Karpas-422 (cell line): Measurements from ENCODE around the gene CAPN8. TPM values are rescaled to one million over a fixed set of nuclear protein-coding genes. Genes with fewer than 3 reads are reported as not detected.

Experiments
- DNase-seq: peaks from one replicate; pipeline ENCODE4 v3.0.0-alpha.2; 2015
- H2AFZ ChIP-seq: fragments of 200-600 bp; sonication (generic); 2 replicates; pipeline ENCODE4 v1.6.1; 2014; ENCODE audit warnings: antibody characterized with exemption, low read length, mixed read lengths
- H3K27ac ChIP-seq: fragments of 200-600 bp; sonication (generic); 2 replicates; pipeline ENCODE4 v1.5.1; 2014; ENCODE audit warnings: mild to moderate bottlenecking, low read length, moderate library complexity
- H3K27me3 ChIP-seq: fragments of 200-600 bp; sonication (generic); 2 replicates; pipeline ENCODE4 v1.6.1; 2014; ENCODE audit warnings: low read length, mixed read lengths
- H3K36me3 ChIP-seq: fragments of 200-600 bp; sonication (generic); 2 replicates; pipeline ENCODE4 v1.6.1; 2014; ENCODE audit warnings: low read length, mixed read lengths; ENCODE audit not compliant: insufficient read depth
- H3K4me1 ChIP-seq: fragments of 200-600 bp; sonication (generic); 2 replicates; pipeline ENCODE4 v1.6.1; 2014; ENCODE audit warnings: mild to moderate bottlenecking, low read length, mixed read lengths
- H3K4me2 ChIP-seq: fragments of 200-600 bp; sonication (generic); 2 replicates; pipeline ENCODE4 v1.6.1; 2014; ENCODE audit warnings: low read length, low read depth, mild to moderate bottlenecking; ENCODE audit not compliant: poor library complexity, severe bottlenecking
- H3K4me3 ChIP-seq: fragments of 200-600 bp; sonication (generic); 2 replicates; pipeline ENCODE4 v1.5.1; 2014; ENCODE audit warnings: mild to moderate bottlenecking, antibody characterized with exemption, low read length, mixed read lengths
- H3K79me2 ChIP-seq: fragments of 200-600 bp; sonication (generic); 2 replicates; pipeline ENCODE4 v1.6.1; 2014; ENCODE audit warnings: mild to moderate bottlenecking, low read length, mixed read lengths
- H3K9ac ChIP-seq: fragments of 200-600 bp; sonication (generic); 2 replicates; pipeline ENCODE4 v1.6.0; 2014; ENCODE audit warnings: low read length
- H3K9me2 ChIP-seq: fragments of 200-600 bp; sonication (generic), shearing (Covaris generic); replicated peaks from 2 replicates; pipeline ENCODE4 v1.6.0; 2014; ENCODE audit warnings: mild to moderate bottlenecking, low read length, moderate library complexity; ENCODE audit not compliant: insufficient read depth
- H3K9me3 ChIP-seq: fragments of 300-700, 200-600 bp; sonication (generic); 2 replicates; pipeline ENCODE4 v1.6.1; 2014; ENCODE audit warnings: low read length, mixed read lengths
- H4K20me1 ChIP-seq: fragments of 200-600 bp; sonication (generic); 2 replicates; pipeline ENCODE4 v1.6.1; 2014; ENCODE audit warnings: mild to moderate bottlenecking, antibody characterized with exemption, low read length, low read depth; ENCODE audit not compliant: insufficient read depth
- total RNA-seq: library from RNA; depleted of rRNA; stranded (reverse); fragments of >200 nt; shearing (Covaris generic); gene quantifications from 2 replicates; pipeline ENCODE4 v1.2.3, GENCODE V29; 2014; ENCODE audit warnings: low replicate concordance

CAPN8 gene
- total RNA-seq, 1 experiment from 2014 or later = not detected

DNA sequence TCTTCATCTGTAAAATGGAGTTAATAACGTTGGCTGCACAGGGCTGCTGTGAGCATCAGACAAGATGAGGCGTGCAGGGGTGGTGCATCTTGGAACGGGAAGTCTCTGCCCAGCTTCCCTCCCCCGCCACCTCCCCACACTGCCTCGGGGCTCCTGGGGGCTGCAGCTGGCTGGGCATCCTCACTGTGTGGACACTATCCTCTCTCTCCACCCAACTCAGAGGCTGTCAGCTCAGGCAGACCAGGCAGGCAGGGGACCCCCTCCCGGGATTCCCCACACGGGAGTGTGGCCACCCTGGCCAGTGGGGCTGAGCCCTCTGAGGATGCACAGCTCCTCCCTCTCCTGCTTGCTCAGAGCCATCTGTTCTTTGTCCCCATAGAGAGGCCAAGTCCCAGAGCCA lies 149.6 kb downstream of the CAPN8 start:
- H3K27ac ChIP-seq = no peak overlapping the region
- peaks cover 5% of the 10 kb centered on the region; the same call in 1 of the 2 replicates for H3K27me3 ChIP-seq
- no peak overlapping the region for H3K4me3 ChIP-seq
- H3K9me3 ChIP-seq = no peaks in the 10 kb centered on the region; the same call in 1 of the 2 replicates
- no peak overlapping the region for H2AFZ ChIP-seq
- H3K36me3 ChIP-seq = no peaks in the 10 kb centered on the region
- no peak overlapping the region for H3K9ac ChIP-seq
- no peaks in the 10 kb centered on the region for H3K79me2 ChIP-seq
- DNase-seq = no peak
- H4K20me1 ChIP-seq = no peaks in the 10 kb centered on the region
- H3K4me1 ChIP-seq = 0 out of 2 replicates have a peak, but pooled peaks cover 3% of the 10 kb centered on the region
- H3K9me2 ChIP-seq = no peaks in the 10 kb centered on the region
- H3K4me2 ChIP-seq = no peak overlapping the region

DNA sequence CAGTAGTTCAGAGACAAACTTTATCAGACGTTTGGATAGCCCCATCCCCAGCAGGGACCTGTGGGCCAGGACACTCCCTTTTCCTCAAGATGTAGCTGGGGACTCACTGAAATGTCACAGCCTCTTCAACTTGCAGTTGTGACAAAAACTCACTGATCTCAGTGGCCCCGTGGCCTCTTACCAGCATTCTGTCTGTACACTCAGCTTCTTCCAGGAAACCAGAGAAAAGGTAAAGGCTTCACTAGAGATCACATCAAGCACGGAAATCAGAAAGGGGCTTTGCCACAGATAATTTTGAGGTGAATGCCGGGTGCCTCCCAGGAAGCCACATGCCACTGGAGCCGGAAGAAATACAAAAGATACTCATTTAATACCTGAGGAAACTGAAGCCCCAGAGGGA lies 150.1 kb downstream of the CAPN8 start:
- 0 out of 2 replicates have a peak, but pooled peaks cover 3% of the 10 kb centered on the region for H3K4me1 ChIP-seq
- no peaks in the 10 kb centered on the region for H3K36me3 ChIP-seq
- H3K4me2 ChIP-seq = no peak overlapping the region
- no peaks in the 10 kb centered on the region; the same call in 1 of the 2 replicates for H3K9me3 ChIP-seq
- peaks cover 5% of the 10 kb centered on the region; the same call in 1 of the 2 replicates for H3K27me3 ChIP-seq
- no peak overlapping the region for H3K9ac ChIP-seq
- no peaks in the 10 kb centered on the region for H4K20me1 ChIP-seq
- H2AFZ ChIP-seq = no peak overlapping the region
- no peak overlapping the region for H3K4me3 ChIP-seq
- no peaks in the 10 kb centered on the region for H3K79me2 ChIP-seq
- no peak for DNase-seq
- H3K9me2 ChIP-seq = no peaks in the 10 kb centered on the region
- H3K27ac ChIP-seq = no peak overlapping the region

DNA sequence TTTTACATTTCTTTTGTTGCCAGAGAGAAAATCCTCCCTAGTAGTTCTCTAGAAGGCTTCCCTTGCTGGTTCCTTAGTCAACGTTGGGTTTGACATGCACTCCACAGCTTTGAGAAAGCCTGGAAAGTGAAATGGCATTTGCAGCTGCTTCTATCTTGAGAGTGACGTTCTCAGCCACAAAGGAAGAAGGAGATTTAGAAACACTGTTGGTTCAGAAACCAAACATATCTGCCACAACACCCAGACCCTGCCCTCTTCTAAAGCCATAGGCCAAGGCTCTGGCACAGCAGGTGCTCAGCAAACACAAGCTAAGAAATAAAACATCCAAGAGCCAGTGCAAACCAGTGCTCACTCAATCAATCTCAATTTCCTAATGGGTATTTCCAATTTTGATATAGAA lies 150.9 kb downstream of the CAPN8 start:
- H3K27ac ChIP-seq = no peak overlapping the region

DNA sequence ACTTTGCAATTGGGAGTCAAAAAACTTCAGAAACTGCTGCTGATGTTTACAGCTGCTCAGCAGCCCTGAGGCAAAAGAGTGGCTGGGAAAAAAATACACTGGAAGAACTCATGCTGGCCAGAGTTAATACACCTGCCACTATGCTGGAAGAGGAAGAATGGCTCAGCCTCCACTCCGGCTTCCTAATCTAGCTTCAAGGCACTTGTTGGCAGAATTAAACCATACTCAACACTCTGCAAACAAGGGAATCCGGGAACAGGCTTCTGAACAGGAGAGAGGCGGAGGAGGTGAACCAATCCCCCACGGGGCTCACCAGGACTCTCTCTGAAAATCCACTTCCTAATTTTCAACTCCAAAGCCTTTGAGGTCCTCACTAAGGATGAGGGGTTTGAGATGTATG lies 152.2 kb downstream of the CAPN8 start:
- DNase-seq = no peak
- Histone ChIP-seq H3K9me2 (no peaks in the 10 kb centered on the region), H3K4me3 (no peak overlapping the region), H3K79me2 (no peaks in the 10 kb centered on the region), H3K4me1 (peaks cover 3% of the 10 kb centered on the region; the same call in 1 of the 2 replicates), H3K9me3 (no peaks in the 10 kb centered on the region; the same call in 1 of the 2 replicates), H3K27ac (no peak overlapping the region), H4K20me1 (no peaks in the 10 kb centered on the region), H3K4me2 (no peak overlapping the region), H3K36me3 (no peaks in the 10 kb centered on the region), H3K9ac (no peak overlapping the region), H3K27me3 (peaks cover 5% of the 10 kb centered on the region; the same call in 1 of the 2 replicates), H2AFZ (no peak overlapping the region)

More for the DNA sequence above, 150.9 kb downstream of the CAPN8 start:
- Histone ChIP-seq H3K27me3 (peaks cover 5% of the 10 kb centered on the region; the same call in 1 of the 2 replicates), H3K36me3 (no peaks in the 10 kb centered on the region), H4K20me1 (no peaks in the 10 kb centered on the region), H3K79me2 (no peaks in the 10 kb centered on the region), H2AFZ (no peak overlapping the region), H3K4me1 (peaks cover 3% of the 10 kb centered on the region; the same call in 1 of the 2 replicates), H3K9ac (no peak overlapping the region), H3K9me3 (no peaks in the 10 kb centered on the region; the same call in 1 of the 2 replicates), H3K9me2 (no peaks in the 10 kb centered on the region), H3K4me3 (no peak overlapping the region), H3K4me2 (no peak overlapping the region)
- no peak for DNase-seq

DNA sequence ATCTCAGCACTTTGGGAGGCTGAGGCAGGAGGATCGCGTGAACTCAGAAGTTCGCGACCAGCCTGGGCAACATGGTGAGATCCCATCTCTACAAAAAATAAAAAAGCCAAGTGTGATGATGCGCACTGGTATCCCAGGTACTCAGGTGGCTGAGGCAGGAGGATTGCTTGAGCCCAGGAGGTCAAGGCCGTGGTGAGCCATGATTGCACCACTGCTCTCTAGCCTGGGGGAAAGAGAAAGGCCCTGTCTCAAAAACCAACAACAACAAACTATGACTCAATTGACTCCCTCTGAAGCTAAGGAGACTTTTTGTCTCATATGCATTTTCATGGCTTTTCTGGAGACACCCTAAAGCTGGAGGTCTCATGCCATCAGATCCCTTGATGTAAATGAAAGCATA lies 153.4 kb downstream of the CAPN8 start:
- no peak overlapping the region for H3K4me3 ChIP-seq
- H3K9ac ChIP-seq = no peak overlapping the region
- no peak overlapping the region for H3K27ac ChIP-seq
- H2AFZ ChIP-seq = no peak overlapping the region
- H3K4me1 ChIP-seq = peaks cover 3% of the 10 kb centered on the region; the same call in 1 of the 2 replicates
- no peaks in the 10 kb centered on the region for H3K79me2 ChIP-seq
- no peaks in the 10 kb centered on the region for H3K9me2 ChIP-seq
- DNase-seq = no peak
- H3K36me3 ChIP-seq = no peaks in the 10 kb centered on the region
- H3K4me2 ChIP-seq = no peak overlapping the region
- H3K9me3 ChIP-seq = no peaks in the 10 kb centered on the region; the same call in 1 of the 2 replicates
- no peaks in the 10 kb centered on the region for H4K20me1 ChIP-seq
- H3K27me3 ChIP-seq = peaks cover 5% of the 10 kb centered on the region; the same call in 1 of the 2 replicates

DNA sequence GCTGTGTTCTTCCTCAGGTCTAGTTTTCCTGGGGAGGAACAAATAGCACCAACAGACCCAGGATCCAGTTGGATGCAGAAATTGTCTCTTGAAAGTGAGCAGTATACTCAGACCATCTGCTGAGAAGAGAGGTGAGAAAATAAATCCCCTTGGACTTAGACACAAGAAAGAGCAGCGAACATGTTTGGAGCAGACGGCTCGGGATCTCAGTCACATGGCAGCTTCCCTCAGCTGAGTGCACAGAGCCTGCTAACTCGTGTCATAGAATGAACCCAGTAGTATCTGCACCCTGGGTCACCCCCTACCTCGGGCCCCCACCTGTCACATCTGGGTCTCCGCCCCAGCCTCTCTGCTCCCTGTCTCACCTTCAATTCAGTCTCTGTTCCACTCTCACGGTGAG lies 156.7 kb downstream of the CAPN8 start:
- H3K4me1 ChIP-seq = no peaks in the 10 kb centered on the region; the same call in 1 of the 2 replicates
- H3K36me3 ChIP-seq = no peaks in the 10 kb centered on the region
- no peak overlapping the region for H3K4me2 ChIP-seq
- H4K20me1 ChIP-seq = no peaks in the 10 kb centered on the region
- no peaks in the 10 kb centered on the region for H3K9me2 ChIP-seq
- no peak for DNase-seq
- H3K27ac ChIP-seq = no peak overlapping the region
- H2AFZ ChIP-seq = no peak overlapping the region
- H3K9ac ChIP-seq = no peak overlapping the region
- no peaks in the 10 kb centered on the region; the same call in 1 of the 2 replicates for H3K9me3 ChIP-seq
- H3K4me3 ChIP-seq = no peak overlapping the region
- peaks cover 2% of the 10 kb centered on the region; the same call in 1 of the 2 replicates for H3K27me3 ChIP-seq
- no peaks in the 10 kb centered on the region for H3K79me2 ChIP-seq

DNA sequence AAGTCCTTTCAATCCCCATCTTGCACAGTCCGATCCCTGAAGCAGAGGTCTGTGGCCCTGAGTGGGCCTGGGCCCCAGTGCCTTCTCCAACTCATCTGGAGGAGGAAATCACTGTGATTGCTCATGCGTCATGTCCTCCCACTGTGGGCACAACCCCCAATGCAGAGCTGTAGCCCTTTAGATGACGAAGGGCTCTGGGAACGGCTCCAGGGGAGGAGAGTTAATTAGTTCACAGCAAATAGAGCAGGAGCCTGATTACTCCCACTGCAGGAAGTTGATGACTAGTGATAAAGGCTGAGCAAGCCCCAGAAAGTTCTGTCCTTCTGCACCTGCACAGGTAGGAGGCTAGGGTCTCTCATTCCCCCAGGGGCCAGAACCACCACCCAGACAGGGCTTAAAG lies 160.8 kb downstream of the CAPN8 start:
- Histone ChIP-seq H4K20me1 (no peaks in the 10 kb centered on the region), H2AFZ (no peak overlapping the region), H3K9me2 (no peaks in the 10 kb centered on the region), H3K79me2 (no peaks in the 10 kb centered on the region), H3K27ac (no peak overlapping the region), H3K9me3 (no peaks in the 10 kb centered on the region), H3K4me3 (no peak overlapping the region), H3K27me3 (no peaks in the 10 kb centered on the region), H3K9ac (no peak overlapping the region), H3K4me1 (no peaks in the 10 kb centered on the region; the same call in 1 of the 2 replicates), H3K36me3 (no peaks in the 10 kb centered on the region), H3K4me2 (no peak overlapping the region)
- DNase-seq = no peak

DNA sequence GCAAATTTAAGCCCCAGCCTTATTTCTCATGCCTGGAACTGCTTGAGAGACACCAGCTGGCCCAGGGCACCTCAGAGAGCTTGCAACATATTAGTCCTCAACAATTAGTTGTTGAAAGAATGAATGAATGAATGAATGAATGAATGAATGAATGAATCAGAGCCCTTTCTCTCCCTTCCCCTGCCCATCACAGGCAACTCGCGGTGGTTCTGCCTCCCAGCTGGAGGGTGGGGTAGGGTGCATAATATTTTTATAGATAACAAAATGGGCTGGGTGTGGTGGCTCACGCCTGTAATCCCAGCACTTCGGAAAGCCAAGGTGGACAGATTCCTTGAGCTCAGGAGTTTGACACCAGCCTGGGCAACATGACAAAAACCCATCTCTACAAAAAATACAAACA lies 162.2 kb downstream of the CAPN8 start:
- no peak overlapping the region for H3K27ac ChIP-seq
- no peaks in the 10 kb centered on the region for H3K9me2 ChIP-seq
- H3K9ac ChIP-seq = no peak overlapping the region
- H3K79me2 ChIP-seq = no peaks in the 10 kb centered on the region
- H2AFZ ChIP-seq = no peak overlapping the region
- no peaks in the 10 kb centered on the region for H3K9me3 ChIP-seq
- H3K4me2 ChIP-seq = no peak overlapping the region
- H3K4me1 ChIP-seq = no peaks in the 10 kb centered on the region
- H3K36me3 ChIP-seq = no peaks in the 10 kb centered on the region
- no peak overlapping the region for H3K4me3 ChIP-seq
- no peaks in the 10 kb centered on the region for H4K20me1 ChIP-seq
- no peak for DNase-seq
- H3K27me3 ChIP-seq = no peaks in the 10 kb centered on the region
